ENCODE results near the gene PHGDH. TPM values are rescaled to one million over a fixed set of nuclear protein-coding genes. Genes with fewer than 3 reads are reported as not detected.
A peak's percentile ranks its signal among the peaks of the same experiment; 100 is the strongest.

PHGDH gene
- total RNA-seq, 6 experiments from 2014 or later = 56.4 to 109 (median 87.0) TPM

DNA sequence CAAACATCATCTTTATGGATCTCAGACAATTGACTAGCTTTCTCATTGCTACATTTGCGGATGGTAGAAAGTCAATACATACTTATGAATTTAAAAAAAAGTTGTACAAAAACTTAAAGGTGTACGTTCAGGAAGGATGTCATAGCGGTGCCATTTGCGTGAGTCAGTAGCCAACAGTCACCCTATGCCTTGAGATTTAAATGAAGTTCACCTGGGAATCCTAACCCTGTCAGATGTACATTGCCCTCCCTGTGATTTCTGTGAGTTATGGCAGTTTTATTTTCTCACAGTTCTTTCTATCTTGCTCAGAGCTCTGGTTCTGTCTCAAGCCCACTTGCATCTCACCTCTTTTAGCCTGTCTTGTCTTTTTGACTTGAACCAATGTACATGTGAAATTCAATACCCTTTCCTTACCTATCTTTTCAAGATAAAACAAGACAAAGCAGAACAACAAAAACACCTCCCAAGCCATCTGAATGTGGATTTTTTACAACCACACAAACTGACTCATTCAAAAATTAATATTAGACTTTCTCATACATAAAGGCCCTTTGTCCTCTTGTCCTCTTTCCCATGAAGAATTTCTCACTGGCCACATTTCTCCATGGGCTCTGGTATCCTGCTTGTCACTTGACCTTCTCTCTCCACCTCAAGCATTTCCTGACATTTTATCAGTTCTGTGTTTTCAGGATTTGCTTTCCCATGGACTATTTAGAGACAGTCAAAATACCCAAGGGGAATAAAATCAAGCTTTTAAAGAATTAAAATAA is 38.4 kb upstream of the PHGDH start:
- no peaks in the 10 kb centered on the region for H3K9me3 Mint-ChIP-seq
- peak overlapping the region; percentile 83; the same call in 1 of the 2 replicates for H3K27ac Mint-ChIP-seq
- H3K27me3 Mint-ChIP-seq (ENCODE audit: insufficient read depth) = no peaks in the 10 kb centered on the region; the same call in none of the 2 replicates
- TF ChIP-seq, protein P1, sequence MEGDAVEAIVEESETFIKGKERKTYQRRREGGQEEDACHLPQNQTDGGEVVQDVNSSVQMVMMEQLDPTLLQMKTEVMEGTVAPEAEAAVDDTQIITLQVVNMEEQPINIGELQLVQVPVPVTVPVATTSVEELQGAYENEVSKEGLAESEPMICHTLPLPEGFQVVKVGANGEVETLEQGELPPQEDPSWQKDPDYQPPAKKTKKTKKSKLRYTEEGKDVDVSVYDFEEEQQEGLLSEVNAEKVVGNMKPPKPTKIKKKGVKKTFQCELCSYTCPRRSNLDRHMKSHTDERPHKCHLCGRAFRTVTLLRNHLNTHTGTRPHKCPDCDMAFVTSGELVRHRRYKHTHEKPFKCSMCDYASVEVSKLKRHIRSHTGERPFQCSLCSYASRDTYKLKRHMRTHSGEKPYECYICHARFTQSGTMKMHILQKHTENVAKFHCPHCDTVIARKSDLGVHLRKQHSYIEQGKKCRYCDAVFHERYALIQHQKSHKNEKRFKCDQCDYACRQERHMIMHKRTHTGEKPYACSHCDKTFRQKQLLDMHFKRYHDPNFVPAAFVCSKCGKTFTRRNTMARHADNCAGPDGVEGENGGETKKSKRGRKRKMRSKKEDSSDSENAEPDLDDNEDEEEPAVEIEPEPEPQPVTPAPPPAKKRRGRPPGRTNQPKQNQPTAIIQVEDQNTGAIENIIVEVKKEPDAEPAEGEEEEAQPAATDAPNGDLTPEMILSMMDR (IDR thresholded peaks at IDR 0.05) = no peak
- H3K4me3 Mint-ChIP-seq = peak overlapping the region; percentile 11; the same call in 1 of the 2 replicates
- no peak for DNase-seq
- H3K36me3 Mint-ChIP-seq (ENCODE audit: low read depth) = no peaks in the 10 kb centered on the region
- H3K4me1 Mint-ChIP-seq (ENCODE audit: low read depth) = peaks cover 51% of the 10 kb centered on the region

- TF ChIP-seq, protein P1 (IDR thresholded peaks at IDR 0.05) = no peak
- peak overlapping the region; percentile 88 for H3K4me3 Mint-ChIP-seq
Observed at GRCh38 chr1:119674111-119674526, 37.6 kb upstream of the PHGDH start.

GRCh38 chr1:119674835-119675289 is 36.9 kb upstream of the PHGDH start:
- Mint-ChIP-seq H3K36me3 (ENCODE audit: low read depth) (no peaks in the 10 kb centered on the region), H3K27me3 (ENCODE audit: insufficient read depth) (peaks cover 3% of the 10 kb centered on the region), H3K9me3 (no peaks in the 10 kb centered on the region), H3K27ac (peak overlapping the region; percentile 83), H3K4me1 (ENCODE audit: low read depth) (peaks cover 51% of the 10 kb centered on the region), H3K4me3 (peak overlapping the region; percentile 88)
- DNase-seq = peak; percentile 86
- TF ChIP-seq, protein P1 (IDR thresholded peaks at IDR 0.05) = peak; percentile 71

More at GRCh38 chr1:119674111-119674526, 37.6 kb upstream of the PHGDH start:
- DNase-seq = peak; percentile 77
- Mint-ChIP-seq H3K9me3 (no peaks in the 10 kb centered on the region), H3K27ac (peak overlapping the region; percentile 83), H3K36me3 (ENCODE audit: low read depth) (no peaks in the 10 kb centered on the region), H3K4me1 (ENCODE audit: low read depth) (peaks cover 51% of the 10 kb centered on the region), H3K27me3 (ENCODE audit: insufficient read depth) (no peaks in the 10 kb centered on the region; the same call in none of the 2 replicates)

GRCh38 chr1:119675349-119676345 is 36.1 kb upstream of the PHGDH start:
- H3K27ac Mint-ChIP-seq = peak overlapping the region; percentile 60; the same call in 1 of the 2 replicates
- H3K4me1 Mint-ChIP-seq (ENCODE audit: low read depth) = peaks cover 51% of the 10 kb centered on the region
- H3K27me3 Mint-ChIP-seq (ENCODE audit: insufficient read depth) = peaks cover 4% of the 10 kb centered on the region
- peak overlapping the region; percentile 88 for H3K4me3 Mint-ChIP-seq
- peak; percentile 88 for DNase-seq
- H3K9me3 Mint-ChIP-seq = no peaks in the 10 kb centered on the region
- TF ChIP-seq, protein P1 (IDR thresholded peaks at IDR 0.05) = peak; percentile 95
- H3K36me3 Mint-ChIP-seq (ENCODE audit: low read depth) = no peaks in the 10 kb centered on the region

GRCh38 chr1:119676571-119677206 is 35.0 kb upstream of the PHGDH start:
- peaks cover 7% of the 10 kb centered on the region for H3K27me3 Mint-ChIP-seq (ENCODE audit: insufficient read depth)
- H3K36me3 Mint-ChIP-seq (ENCODE audit: low read depth) = no peaks in the 10 kb centered on the region
- H3K9me3 Mint-ChIP-seq = no peaks in the 10 kb centered on the region
- TF ChIP-seq, protein P1 (IDR thresholded peaks at IDR 0.05) = peak; percentile 44; the same call in 1 of the 2 replicates
- peaks cover 51% of the 10 kb centered on the region for H3K4me1 Mint-ChIP-seq (ENCODE audit: low read depth)
- no peak for DNase-seq
- no peak overlapping the region for H3K27ac Mint-ChIP-seq
- H3K4me3 Mint-ChIP-seq = no peak overlapping the region

Data from HFFc6 (cell line).